GM12878 (cell line): ENCODE results near the gene SSH2. TPM values are rescaled to one million over a fixed set of nuclear protein-coding genes. Genes with fewer than 3 reads are reported as not detected.
A peak's percentile ranks its signal among the peaks of the same experiment; 100 is the strongest.

Experiments used
- CBX5 ChIP-seq: sonication (generic); IDR thresholded peaks from 2 replicates; pipeline ENCODE4 v1.6.1; 2016; ENCODE audit warnings: low read depth, moderate library complexity, mild to moderate bottlenecking, inconsistent platforms
- CHD2 ChIP-seq: IDR thresholded peaks from 2 replicates; pipeline ENCODE4 v1.6.1; 2011; ENCODE audit warnings: low read depth, low read length, improper control_type of control experiment, borderline replicate concordance
- EGR1 ChIP-seq, 2 experiments: IDR thresholded peaks; 1 replicate in 1 of 2; 2 replicates in 1 of 2; pipeline ENCODE4 v1.6.1; 2011 to 2012; ENCODE audit warnings: low read depth in 2 of 2, low read length in 2 of 2, borderline replicate concordance in 1 of 2, mild to moderate bottlenecking in 1 of 2, moderate library complexity in 1 of 2
- IRF4 ChIP-seq: IDR thresholded peaks from 2 replicates; pipeline ENCODE4 v1.6.1; 2011; ENCODE audit warnings: low read depth, low read length
- JUNB ChIP-seq: IDR thresholded peaks from 2 replicates; pipeline ENCODE4 v1.6.1; 2016; ENCODE audit warnings: antibody characterized with exemption, mild to moderate bottlenecking
- NFIC ChIP-seq: IDR thresholded peaks from 2 replicates; pipeline ENCODE4 v1.6.1; 2012; ENCODE audit warnings: low read depth, mild to moderate bottlenecking, inconsistent platforms, low read length, moderate library complexity
- NFYB ChIP-seq: IDR thresholded peaks from 2 replicates; pipeline ENCODE4 v1.6.1; 2011; ENCODE audit warnings: low read depth, mild to moderate bottlenecking, low read length, improper control_type of control experiment, moderate library complexity; ENCODE audit not compliant: insufficient read depth
- NRF1 ChIP-seq: conservative IDR thresholded peaks from 2 replicates; pipeline ENCODE4 v1.6.1; 2011; ENCODE audit warnings: mild to moderate bottlenecking, low read depth, low read length, improper control_type of control experiment
- RAD51 ChIP-seq: fragments of 450-650 bp; IDR thresholded peaks from 2 replicates; pipeline ENCODE4 v1.6.1; 2016; ENCODE audit warnings: moderate library complexity, mild to moderate bottlenecking, inconsistent platforms
- RELA ChIP-seq: fragments of 450-650 bp; IDR thresholded peaks from 2 replicates; pipeline ENCODE4 v1.8.0; 2014; ENCODE audit warnings: borderline replicate concordance; ENCODE audit not compliant: partially characterized antibody
- SIN3A ChIP-seq: IDR thresholded peaks from 2 replicates; pipeline ENCODE4 v1.6.1; 2012; ENCODE audit warnings: low read depth, low read length, improper control_type of control experiment
- SREBF2 ChIP-seq: IDR thresholded peaks from 2 replicates; pipeline ENCODE4 v1.6.1; 2012; ENCODE audit warnings: mild to moderate bottlenecking, low read length
- TARDBP ChIP-seq: IDR thresholded peaks from 2 replicates; pipeline ENCODE4 v1.6.1; 2016; ENCODE audit warnings: borderline replicate concordance
- TCF3 ChIP-seq: IDR thresholded peaks from 2 replicates; pipeline ENCODE4 v1.6.1; 2012; ENCODE audit warnings: low read depth, mild to moderate bottlenecking, low read length, borderline replicate concordance; ENCODE audit not compliant: insufficient read depth
- WRNIP1 ChIP-seq: IDR thresholded peaks from 2 replicates; pipeline ENCODE4 v1.6.1; 2011; ENCODE audit warnings: low read depth, low read length, improper control_type of control experiment, borderline replicate concordance
- ZNF217 ChIP-seq: fragments of 450-650 bp; IDR thresholded peaks from 2 replicates; pipeline ENCODE4 v1.6.1; 2017; ENCODE audit warnings: antibody characterized with exemption, mild to moderate bottlenecking
- ZZZ3 ChIP-seq: IDR thresholded peaks from 2 replicates; pipeline ENCODE4 v1.6.1; 2011; ENCODE audit warnings: low read depth; ENCODE audit not compliant: control insufficient read depth, insufficient read length
- polyA plus RNA-seq, 11 experiments: library from polyadenylated mRNA; depleted of rRNA in 4 of 11; unstranded in 6 of 11; stranded (reverse) in 5 of 11; fragments of >200 nt; fragmentation: Nextera tagmentation in 4 of 11; fragmentation: Illumina TruSeq in 1 of 11; extraction: Ambion mirVana in 4 of 11; extraction: Trizol in 1 of 11; gene quantifications; 1 replicate in 1 of 11; 2 replicates in 10 of 11; pipeline versions ENCODE4 v1.2.1 to v1.2.3, GENCODE V29; 2011 to 2016; ENCODE audit warnings: inconsistent platforms in 2 of 11, missing spikeins in 2 of 11, low read depth in 1 of 11
- total RNA-seq, 4 experiments: library from RNA; depleted of rRNA in 3 of 4; stranded (reverse); fragments of >200 nt in 3 of 4; fragmentation: Illumina TruSeq in 1 of 4; extraction: Trizol in 1 of 4; gene quantifications; 2 replicates each; pipeline versions ENCODE4 v1.2.1 to v1.2.3, GENCODE V29; 2013 to 2021
- TF ChIP-seq, protein P1 (sequence below): IDR thresholded peaks from 2 replicates; pipeline ENCODE4 v1.6.1; 2012; ENCODE audit warnings: low read length, inconsistent platforms
- TF ChIP-seq, protein P2 (sequence below), 3 experiments: IDR thresholded peaks in 2 of 3; conservative IDR thresholded peaks in 1 of 3; 2 replicates each; pipeline ENCODE4 v1.5.1; 2011; ENCODE audit warnings: low read depth in 3 of 3, low read length in 3 of 3, mild to moderate bottlenecking in 3 of 3, control low read depth in 2 of 3, moderate library complexity in 2 of 3, inconsistent platforms in 1 of 3, mixed read lengths in 1 of 3; ENCODE audit not compliant: control insufficient read depth in 2 of 3, insufficient read depth in 1 of 3; ENCODE audit errors: extremely low read depth in 1 of 3
- TF ChIP-seq, protein P3 (sequence below): fragments of 450-650 bp; formaldehyde crosslinking; IDR thresholded peaks from 2 replicates; pipeline ENCODE4 v1.5.0; 2022; ENCODE audit warnings: mild to moderate bottlenecking, missing genetic modification characterization

SSH2 gene
- total and polyA plus RNA-seq, 10 of the 15 experiments (the other 5 are each of a cell fraction or from before 2014, with no cell fraction given): 9.3 to 65.9 (median 34.0) TPM

DNA sequence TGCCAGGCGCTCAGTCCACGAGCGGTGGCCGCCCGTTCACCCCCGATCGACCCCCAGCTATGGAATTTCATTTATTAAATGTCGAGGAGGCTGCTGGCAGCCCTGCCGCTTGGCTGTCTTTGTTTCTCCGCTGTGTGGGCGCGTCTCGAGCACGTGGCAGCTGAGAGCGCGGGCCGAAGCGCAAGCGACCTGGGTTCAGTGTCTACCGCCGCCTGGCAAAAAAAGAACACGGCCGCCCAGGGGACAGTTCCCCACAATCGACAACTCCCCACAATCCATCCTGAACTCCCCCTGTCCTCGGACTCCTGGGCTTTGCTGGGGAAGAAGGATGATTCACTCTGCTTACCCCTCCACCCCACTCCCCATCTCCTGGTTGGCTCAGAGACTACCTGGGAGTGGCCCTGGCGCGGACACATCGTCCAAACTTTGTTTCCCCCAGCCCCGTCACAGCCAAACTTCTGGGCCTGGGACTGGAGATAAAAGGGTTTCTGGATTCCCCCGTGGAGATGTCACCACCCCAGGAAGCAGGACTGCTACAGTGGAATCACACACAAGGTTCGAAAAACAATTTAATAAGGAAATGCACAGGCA, 338.8 kb downstream of the SSH2 start (continued):
- TF ChIP-seq RAD51: no peak
- no peak for TF ChIP-seq CBX5
- no peak for TF ChIP-seq SREBF2
- TF ChIP-seq NRF1: no peak
- no peak for TF ChIP-seq TCF3
- 0 out of 2 replicates have a peak, but pooled peaks have one; percentile 36 for TF ChIP-seq CHD2
- TF ChIP-seq, protein P1, sequence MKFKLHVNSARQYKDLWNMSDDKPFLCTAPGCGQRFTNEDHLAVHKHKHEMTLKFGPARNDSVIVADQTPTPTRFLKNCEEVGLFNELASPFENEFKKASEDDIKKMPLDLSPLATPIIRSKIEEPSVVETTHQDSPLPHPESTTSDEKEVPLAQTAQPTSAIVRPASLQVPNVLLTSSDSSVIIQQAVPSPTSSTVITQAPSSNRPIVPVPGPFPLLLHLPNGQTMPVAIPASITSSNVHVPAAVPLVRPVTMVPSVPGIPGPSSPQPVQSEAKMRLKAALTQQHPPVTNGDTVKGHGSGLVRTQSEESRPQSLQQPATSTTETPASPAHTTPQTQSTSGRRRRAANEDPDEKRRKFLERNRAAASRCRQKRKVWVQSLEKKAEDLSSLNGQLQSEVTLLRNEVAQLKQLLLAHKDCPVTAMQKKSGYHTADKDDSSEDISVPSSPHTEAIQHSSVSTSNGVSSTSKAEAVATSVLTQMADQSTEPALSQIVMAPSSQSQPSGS: no peak
- peak in 1 of 2 experiments; percentile 30; a peak in 1 of 3 replicates for TF ChIP-seq EGR1 (IDR thresholded peaks at IDR 0.05; ENCODE audit: borderline replicate concordance in 1 of 2, low read depth in 2 of 2, low read length in 2 of 2)
- TF ChIP-seq, protein P2, sequence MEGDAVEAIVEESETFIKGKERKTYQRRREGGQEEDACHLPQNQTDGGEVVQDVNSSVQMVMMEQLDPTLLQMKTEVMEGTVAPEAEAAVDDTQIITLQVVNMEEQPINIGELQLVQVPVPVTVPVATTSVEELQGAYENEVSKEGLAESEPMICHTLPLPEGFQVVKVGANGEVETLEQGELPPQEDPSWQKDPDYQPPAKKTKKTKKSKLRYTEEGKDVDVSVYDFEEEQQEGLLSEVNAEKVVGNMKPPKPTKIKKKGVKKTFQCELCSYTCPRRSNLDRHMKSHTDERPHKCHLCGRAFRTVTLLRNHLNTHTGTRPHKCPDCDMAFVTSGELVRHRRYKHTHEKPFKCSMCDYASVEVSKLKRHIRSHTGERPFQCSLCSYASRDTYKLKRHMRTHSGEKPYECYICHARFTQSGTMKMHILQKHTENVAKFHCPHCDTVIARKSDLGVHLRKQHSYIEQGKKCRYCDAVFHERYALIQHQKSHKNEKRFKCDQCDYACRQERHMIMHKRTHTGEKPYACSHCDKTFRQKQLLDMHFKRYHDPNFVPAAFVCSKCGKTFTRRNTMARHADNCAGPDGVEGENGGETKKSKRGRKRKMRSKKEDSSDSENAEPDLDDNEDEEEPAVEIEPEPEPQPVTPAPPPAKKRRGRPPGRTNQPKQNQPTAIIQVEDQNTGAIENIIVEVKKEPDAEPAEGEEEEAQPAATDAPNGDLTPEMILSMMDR (IDR thresholded peaks at IDR 0.05 in 2 of 3, conservative IDR thresholded peaks at IDR 0.05 in 1 of 3; ENCODE audit: control insufficient read depth in 2 of 3, extremely low read depth in 1 of 3, insufficient read depth in 1 of 3, low read depth in 3 of 3, low read length in 3 of 3): no peak
- TF ChIP-seq ZZZ3: no peak
- TF ChIP-seq TARDBP: peak; percentile 35; the same call in 1 of the 2 replicates
- no peak for TF ChIP-seq JUNB
- TF ChIP-seq WRNIP1: no peak
- TF ChIP-seq ZNF217: no peak
- no peak for TF ChIP-seq NFIC
- no peak for TF ChIP-seq NFYB
- no peak for TF ChIP-seq IRF4
- TF ChIP-seq RELA: no peak
- no peak for TF ChIP-seq SIN3A
- TF ChIP-seq, protein P3, sequence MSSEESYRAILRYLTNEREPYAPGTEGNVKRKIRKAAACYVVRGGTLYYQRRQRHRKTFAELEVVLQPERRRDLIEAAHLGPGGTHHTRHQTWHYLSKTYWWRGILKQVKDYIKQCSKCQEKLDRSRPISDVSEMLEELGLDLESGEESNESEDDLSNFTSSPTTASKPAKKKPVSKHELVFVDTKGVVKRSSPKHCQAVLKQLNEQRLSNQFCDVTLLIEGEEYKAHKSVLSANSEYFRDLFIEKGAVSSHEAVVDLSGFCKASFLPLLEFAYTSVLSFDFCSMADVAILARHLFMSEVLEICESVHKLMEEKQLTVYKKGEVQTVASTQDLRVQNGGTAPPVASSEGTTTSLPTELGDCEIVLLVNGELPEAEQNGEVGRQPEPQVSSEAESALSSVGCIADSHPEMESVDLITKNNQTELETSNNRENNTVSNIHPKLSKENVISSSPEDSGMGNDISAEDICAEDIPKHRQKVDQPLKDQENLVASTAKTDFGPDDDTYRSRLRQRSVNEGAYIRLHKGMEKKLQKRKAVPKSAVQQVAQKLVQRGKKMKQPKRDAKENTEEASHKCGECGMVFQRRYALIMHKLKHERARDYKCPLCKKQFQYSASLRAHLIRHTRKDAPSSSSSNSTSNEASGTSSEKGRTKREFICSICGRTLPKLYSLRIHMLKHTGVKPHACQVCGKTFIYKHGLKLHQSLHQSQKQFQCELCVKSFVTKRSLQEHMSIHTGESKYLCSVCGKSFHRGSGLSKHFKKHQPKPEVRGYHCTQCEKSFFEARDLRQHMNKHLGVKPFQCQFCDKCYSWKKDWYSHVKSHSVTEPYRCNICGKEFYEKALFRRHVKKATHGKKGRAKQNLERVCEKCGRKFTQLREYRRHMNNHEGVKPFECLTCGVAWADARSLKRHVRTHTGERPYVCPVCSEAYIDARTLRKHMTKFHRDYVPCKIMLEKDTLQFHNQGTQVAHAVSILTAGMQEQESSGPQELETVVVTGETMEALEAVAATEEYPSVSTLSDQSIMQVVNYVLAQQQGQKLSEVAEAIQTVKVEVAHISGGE (CRISPR knock-in tag): no peak
